ENCODE data around the gene SIRT2.

The SIRT2 gene

DNA sequence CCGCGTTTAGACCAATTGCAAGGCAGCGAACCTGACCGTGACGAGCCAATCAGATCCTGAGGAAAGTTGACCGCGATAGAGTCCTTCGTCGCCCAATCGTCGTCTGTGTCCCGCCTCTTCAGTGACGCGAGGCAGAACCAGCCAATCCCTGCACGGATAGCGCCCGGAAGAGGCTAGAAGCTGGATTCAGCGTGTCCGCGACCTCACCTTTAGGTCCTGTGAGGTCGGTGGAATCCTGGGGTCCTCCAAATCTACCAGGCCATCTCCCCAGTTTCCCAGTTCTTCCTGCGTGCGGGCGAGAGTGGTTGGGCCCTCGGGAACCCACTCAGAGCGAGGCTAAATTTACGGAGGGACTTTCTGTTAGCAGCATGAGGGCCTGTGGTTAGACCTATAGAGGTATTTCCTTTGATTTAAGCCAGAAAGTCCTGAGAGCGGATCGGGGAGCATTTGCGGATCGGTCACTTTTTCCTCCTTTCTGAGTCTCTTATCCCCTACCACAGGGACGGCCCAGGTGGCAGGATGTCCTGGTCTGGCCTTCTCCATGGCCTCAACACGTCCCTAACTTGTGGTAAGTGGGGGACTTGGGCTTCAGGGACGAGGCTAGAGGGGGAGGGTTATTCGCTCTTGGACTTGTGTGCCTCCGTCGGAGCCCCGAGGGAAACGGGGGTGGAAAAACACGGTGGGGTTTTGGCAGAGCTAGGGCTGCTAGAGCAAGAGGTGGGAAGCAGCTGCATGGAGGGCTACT lies 31.5 kb upstream of the SIRT2 start, which contains the start of gene MRPS12 (continued):
- TF ChIP-seq ZNF10 (tag by site-specific recombination; IDR thresholded peaks at IDR 0.05) (no peak), HOXC10 (CRISPR knock-in tag; IDR thresholded peaks at IDR 0.05) (no peak), ZNF473 (tag by site-specific recombination; IDR thresholded peaks at IDR 0.05) (no peak), ZNF785 (tag by site-specific recombination; IDR thresholded peaks at IDR 0.05) (no peak; the same call in 1 of the 2 replicates), OVOL3 (tag by site-specific recombination; IDR thresholded peaks at IDR 0.05) (no peak), KLF8 (tag by site-specific recombination; IDR thresholded peaks at IDR 0.05) (peak; percentile 42; the same call in 1 of the 2 replicates), ZNF791 (tag by site-specific recombination; IDR thresholded peaks at IDR 0.05) (no peak), ZNF624 (tag by site-specific recombination; IDR thresholded peaks at IDR 0.05) (no peak), ZNF555 (tag by site-specific recombination; conservative IDR thresholded peaks at IDR 0.05) (no peak), ZNF2 (tag by site-specific recombination; IDR thresholded peaks at IDR 0.05) (peak; percentile 12; the same call in 1 of the 2 replicates), ZNF157 (tag by site-specific recombination; IDR thresholded peaks at IDR 0.05) (no peak), ZNF16 (tag by site-specific recombination; IDR thresholded peaks at IDR 0.05; ENCODE audit: low read depth) (no peak), ZBTB17 (tag by site-specific recombination; IDR thresholded peaks at IDR 0.05) (peak; percentile 60), ZBTB7A (tag by site-specific recombination; IDR thresholded peaks at IDR 0.05; ENCODE audit: low read depth) (no peak), ZNF19 (tag by site-specific recombination; IDR thresholded peaks at IDR 0.05; ENCODE audit: low read depth) (no peak), ZNF202 (tag by site-specific recombination; IDR thresholded peaks at IDR 0.05; ENCODE audit: borderline replicate concordance) (no peak), ZNF558 (tag by site-specific recombination; IDR thresholded peaks at IDR 0.05) (no peak), ZNF830 (tag by site-specific recombination; IDR thresholded peaks at IDR 0.05; ENCODE audit: low read depth) (no peak), ZSCAN23 (tag by site-specific recombination; IDR thresholded peaks at IDR 0.05) (no peak), ZNF114 (tag by site-specific recombination; IDR thresholded peaks at IDR 0.05) (no peak), ZNF311 (tag by site-specific recombination; IDR thresholded peaks at IDR 0.05; ENCODE audit: borderline replicate concordance) (no peak), ZNF596 (tag by site-specific recombination; IDR thresholded peaks at IDR 0.05) (no peak), SP3 (tag by site-specific recombination; IDR thresholded peaks at IDR 0.05) (peak; percentile 71)
- TF ChIP-seq, protein P1, sequence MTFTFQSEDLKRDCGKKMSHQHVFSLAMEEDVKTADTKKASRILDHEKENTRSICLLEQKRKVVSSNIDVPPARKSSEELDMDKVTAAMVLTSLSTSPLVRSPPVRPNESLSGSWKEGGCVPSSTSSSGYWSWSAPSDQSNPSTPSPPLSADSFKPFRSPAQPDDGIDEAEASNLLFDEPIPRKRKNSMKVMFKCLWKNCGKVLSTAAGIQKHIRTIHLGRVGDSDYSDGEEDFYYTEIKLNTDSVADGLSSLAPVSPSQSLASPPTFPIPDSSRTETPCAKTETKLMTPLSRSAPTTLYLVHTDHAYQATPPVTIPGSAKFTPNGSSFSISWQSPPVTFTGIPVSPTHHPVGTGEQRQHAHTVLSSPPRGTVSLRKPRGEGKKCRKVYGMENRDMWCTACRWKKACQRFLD (tag by site-specific recombination; IDR thresholded peaks at IDR 0.05), result no peak
- TF ChIP-seq, protein P2, sequence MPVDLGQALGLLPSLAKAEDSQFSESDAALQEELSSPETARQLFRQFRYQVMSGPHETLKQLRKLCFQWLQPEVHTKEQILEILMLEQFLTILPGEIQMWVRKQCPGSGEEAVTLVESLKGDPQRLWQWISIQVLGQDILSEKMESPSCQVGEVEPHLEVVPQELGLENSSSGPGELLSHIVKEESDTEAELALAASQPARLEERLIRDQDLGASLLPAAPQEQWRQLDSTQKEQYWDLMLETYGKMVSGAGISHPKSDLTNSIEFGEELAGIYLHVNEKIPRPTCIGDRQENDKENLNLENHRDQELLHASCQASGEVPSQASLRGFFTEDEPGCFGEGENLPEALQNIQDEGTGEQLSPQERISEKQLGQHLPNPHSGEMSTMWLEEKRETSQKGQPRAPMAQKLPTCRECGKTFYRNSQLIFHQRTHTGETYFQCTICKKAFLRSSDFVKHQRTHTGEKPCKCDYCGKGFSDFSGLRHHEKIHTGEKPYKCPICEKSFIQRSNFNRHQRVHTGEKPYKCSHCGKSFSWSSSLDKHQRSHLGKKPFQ (tag by site-specific recombination; IDR thresholded peaks at IDR 0.05), result no peak
- TF ChIP-seq, protein P3, sequence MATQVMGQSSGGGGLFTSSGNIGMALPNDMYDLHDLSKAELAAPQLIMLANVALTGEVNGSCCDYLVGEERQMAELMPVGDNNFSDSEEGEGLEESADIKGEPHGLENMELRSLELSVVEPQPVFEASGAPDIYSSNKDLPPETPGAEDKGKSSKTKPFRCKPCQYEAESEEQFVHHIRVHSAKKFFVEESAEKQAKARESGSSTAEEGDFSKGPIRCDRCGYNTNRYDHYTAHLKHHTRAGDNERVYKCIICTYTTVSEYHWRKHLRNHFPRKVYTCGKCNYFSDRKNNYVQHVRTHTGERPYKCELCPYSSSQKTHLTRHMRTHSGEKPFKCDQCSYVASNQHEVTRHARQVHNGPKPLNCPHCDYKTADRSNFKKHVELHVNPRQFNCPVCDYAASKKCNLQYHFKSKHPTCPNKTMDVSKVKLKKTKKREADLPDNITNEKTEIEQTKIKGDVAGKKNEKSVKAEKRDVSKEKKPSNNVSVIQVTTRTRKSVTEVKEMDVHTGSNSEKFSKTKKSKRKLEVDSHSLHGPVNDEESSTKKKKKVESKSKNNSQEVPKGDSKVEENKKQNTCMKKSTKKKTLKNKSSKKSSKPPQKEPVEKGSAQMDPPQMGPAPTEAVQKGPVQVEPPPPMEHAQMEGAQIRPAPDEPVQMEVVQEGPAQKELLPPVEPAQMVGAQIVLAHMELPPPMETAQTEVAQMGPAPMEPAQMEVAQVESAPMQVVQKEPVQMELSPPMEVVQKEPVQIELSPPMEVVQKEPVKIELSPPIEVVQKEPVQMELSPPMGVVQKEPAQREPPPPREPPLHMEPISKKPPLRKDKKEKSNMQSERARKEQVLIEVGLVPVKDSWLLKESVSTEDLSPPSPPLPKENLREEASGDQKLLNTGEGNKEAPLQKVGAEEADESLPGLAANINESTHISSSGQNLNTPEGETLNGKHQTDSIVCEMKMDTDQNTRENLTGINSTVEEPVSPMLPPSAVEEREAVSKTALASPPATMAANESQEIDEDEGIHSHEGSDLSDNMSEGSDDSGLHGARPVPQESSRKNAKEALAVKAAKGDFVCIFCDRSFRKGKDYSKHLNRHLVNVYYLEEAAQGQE (tag by site-specific recombination; IDR thresholded peaks at IDR 0.05), result no peak
- TF ChIP-seq, protein P4, sequence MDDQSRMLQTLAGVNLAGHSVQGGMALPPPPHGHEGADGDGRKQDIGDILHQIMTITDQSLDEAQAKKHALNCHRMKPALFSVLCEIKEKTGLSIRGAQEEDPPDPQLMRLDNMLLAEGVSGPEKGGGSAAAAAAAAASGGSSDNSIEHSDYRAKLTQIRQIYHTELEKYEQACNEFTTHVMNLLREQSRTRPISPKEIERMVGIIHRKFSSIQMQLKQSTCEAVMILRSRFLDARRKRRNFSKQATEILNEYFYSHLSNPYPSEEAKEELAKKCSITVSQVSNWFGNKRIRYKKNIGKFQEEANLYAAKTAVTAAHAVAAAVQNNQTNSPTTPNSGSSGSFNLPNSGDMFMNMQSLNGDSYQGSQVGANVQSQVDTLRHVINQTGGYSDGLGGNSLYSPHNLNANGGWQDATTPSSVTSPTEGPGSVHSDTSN (CRISPR knock-in tag; IDR thresholded peaks at IDR 0.05), result no peak
- TF ChIP-seq, protein P5, sequence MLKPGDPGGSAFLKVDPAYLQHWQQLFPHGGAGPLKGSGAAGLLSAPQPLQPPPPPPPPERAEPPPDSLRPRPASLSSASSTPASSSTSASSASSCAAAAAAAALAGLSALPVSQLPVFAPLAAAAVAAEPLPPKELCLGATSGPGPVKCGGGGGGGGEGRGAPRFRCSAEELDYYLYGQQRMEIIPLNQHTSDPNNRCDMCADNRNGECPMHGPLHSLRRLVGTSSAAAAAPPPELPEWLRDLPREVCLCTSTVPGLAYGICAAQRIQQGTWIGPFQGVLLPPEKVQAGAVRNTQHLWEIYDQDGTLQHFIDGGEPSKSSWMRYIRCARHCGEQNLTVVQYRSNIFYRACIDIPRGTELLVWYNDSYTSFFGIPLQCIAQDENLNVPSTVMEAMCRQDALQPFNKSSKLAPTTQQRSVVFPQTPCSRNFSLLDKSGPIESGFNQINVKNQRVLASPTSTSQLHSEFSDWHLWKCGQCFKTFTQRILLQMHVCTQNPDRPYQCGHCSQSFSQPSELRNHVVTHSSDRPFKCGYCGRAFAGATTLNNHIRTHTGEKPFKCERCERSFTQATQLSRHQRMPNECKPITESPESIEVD (tag by site-specific recombination; IDR thresholded peaks at IDR 0.05), result no peak
- TF ChIP-seq, protein P6, sequence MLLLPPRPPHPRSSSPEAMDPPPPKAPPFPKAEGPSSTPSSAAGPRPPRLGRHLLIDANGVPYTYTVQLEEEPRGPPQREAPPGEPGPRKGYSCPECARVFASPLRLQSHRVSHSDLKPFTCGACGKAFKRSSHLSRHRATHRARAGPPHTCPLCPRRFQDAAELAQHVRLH (tag by site-specific recombination; IDR thresholded peaks at IDR 0.05), result peak; percentile 9; the same call in 1 of the 2 replicates
- TF ChIP-seq, protein P7, sequence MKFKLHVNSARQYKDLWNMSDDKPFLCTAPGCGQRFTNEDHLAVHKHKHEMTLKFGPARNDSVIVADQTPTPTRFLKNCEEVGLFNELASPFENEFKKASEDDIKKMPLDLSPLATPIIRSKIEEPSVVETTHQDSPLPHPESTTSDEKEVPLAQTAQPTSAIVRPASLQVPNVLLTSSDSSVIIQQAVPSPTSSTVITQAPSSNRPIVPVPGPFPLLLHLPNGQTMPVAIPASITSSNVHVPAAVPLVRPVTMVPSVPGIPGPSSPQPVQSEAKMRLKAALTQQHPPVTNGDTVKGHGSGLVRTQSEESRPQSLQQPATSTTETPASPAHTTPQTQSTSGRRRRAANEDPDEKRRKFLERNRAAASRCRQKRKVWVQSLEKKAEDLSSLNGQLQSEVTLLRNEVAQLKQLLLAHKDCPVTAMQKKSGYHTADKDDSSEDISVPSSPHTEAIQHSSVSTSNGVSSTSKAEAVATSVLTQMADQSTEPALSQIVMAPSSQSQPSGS (tag by site-specific recombination; IDR thresholded peaks at IDR 0.05; ENCODE audit: low read depth), result no peak
